Uterus (tissue), 4 donors: ENCODE measurements around the gene ZBTB2. TPM values are rescaled to one million over a fixed set of nuclear protein-coding genes. Genes with fewer than 3 reads are reported as not detected.

Experiments used
- DNase-seq, 2 donors: peaks; one replicate each; pipeline ENCODE4 v3.0.0-alpha.2; 2019 to 2020
- H3K27ac ChIP-seq, 2 donors: fragments of 200-600 bp; sonication (generic); 1 replicate in 1 of 2; 2 replicates in 1 of 2; pipeline ENCODE4 v1.5.1; 2016 to 2018
- H3K27me3 ChIP-seq, 2 donors: fragments of 200-600 bp; sonication (generic); one replicate each; pipeline ENCODE4 v1.5.1; 2018 to 2019; ENCODE audit warnings: control low read depth in 1 of 2
- H3K36me3 ChIP-seq, 2 donors: fragments of 200-600 bp; sonication (generic); one replicate each; pipeline ENCODE4 v1.5.1; 2019; ENCODE audit warnings: control low read depth in 1 of 2
- H3K4me1 ChIP-seq, 2 donors: fragments of 200-600 bp; sonication (generic); one replicate each; pipeline ENCODE4 v1.5.1; 2018 to 2019; ENCODE audit warnings: control low read depth in 1 of 2
- H3K4me3 ChIP-seq, 2 donors: fragments of 200-600 bp; sonication (generic); 1 replicate in 1 of 2; 2 replicates in 1 of 2; pipeline ENCODE4 v1.5.1; 2018 to 2019; ENCODE audit warnings: mild to moderate bottlenecking in 1 of 2
- H3K9me3 ChIP-seq, 2 donors: fragments of 200-600 bp; sonication (generic); one replicate each; pipeline ENCODE4 v1.5.1; 2019; ENCODE audit warnings: control low read depth in 1 of 2
- CTCF ChIP-seq, 4 experiments: fragments of 200-600 bp in 2 of 4; fragments of 450-650 bp in 2 of 4; sonication (generic) in 2 of 4; IDR thresholded peaks; one replicate each; pipeline ENCODE4 v1.5.1; 2016 to 2019; ENCODE audit warnings: antibody characterized with exemption in 4 of 4, mild to moderate bottlenecking in 2 of 4, moderate library complexity in 1 of 4
- POLR2A ChIP-seq, 2 donors: fragments of 450-650 bp; IDR thresholded peaks; one replicate each; pipeline ENCODE4 v1.6.1; 2016; ENCODE audit warnings: antibody characterized with exemption in 2 of 2, mild to moderate bottlenecking in 1 of 2, moderate library complexity in 1 of 2
- intact Hi-C: fragments of 100-400 bp; cut with DNase I; formaldehyde crosslinking; loops from one replicate; pipeline ENCODE4 v1.15.1; 2023; ENCODE audit warnings: low total_unique reads
- total RNA-seq, 4 donors: library from RNA; depleted of rRNA in 3 of 4; stranded (reverse); fragments of >200 nt in 3 of 4; gene quantifications; one replicate each; pipeline versions ENCODE4 v1.1.0 to v1.2.4, GENCODE V29; 2014 to 2023
- donor health status: DM: yes; HTN: yes; CAD: no.

ZBTB2 gene
- total RNA-seq, 4 donors from 2014 or later: 3.6 to 17.5 (median 6.8) TPM

- H3K4me1 ChIP-seq: peaks cover 7 to 10% of the 10 kb centered on the region in 2 donors
- peak overlapping the region; percentile 99 for H3K27ac ChIP-seq
- H3K36me3 ChIP-seq: no peaks in the 10 kb centered on the region
- peak overlapping the region; percentile 89 to 93 for H3K4me3 ChIP-seq
- H3K9me3 ChIP-seq: no peaks in the 10 kb centered on the region
- no peaks in the 10 kb centered on the region for H3K27me3 ChIP-seq
- DNase-seq: no peak
- intact Hi-C loops: loop anchor here (10.0 kb wide), 1 partner anchor 62 kb away; the partner anchor contains the start of gene RMND1
- TF ChIP-seq POLR2A (IDR thresholded peaks at IDR 0.05): no peak
- TF ChIP-seq CTCF (IDR thresholded peaks at IDR 0.05): no peak
Measured at GRCh38 chr6:151392427-151392826, 1.1 kb upstream of the ZBTB2 start.

- intact Hi-C loops: loop anchor here (10.0 kb wide), 1 partner anchor 64 kb away; the partner anchor contains the start of gene RMND1
- no peaks in the 10 kb centered on the region for H3K27me3 ChIP-seq
- H3K36me3 ChIP-seq: no peaks in the 10 kb centered on the region
- H3K27ac ChIP-seq: peak overlapping the region; percentile 99
- TF ChIP-seq POLR2A (IDR thresholded peaks at IDR 0.05): no peak
- peak in 2 of 4 experiments; percentile 4 to 7 for TF ChIP-seq CTCF (IDR thresholded peaks at IDR 0.05)
- H3K9me3 ChIP-seq: no peaks in the 10 kb centered on the region
- peaks cover 7 to 10% of the 10 kb centered on the region in 2 donors for H3K4me1 ChIP-seq
- peak overlapping the region; percentile 89 to 93 for H3K4me3 ChIP-seq
- peak; percentile 77 to 85 for DNase-seq
Measured at GRCh38 chr6:151390851-151391470, 398 bp downstream of the ZBTB2 start.

GRCh38 chr6:151390276-151390850, 996 bp downstream of the ZBTB2 start:
- Histone ChIP-seq H3K9me3 (no peaks in the 10 kb centered on the region), H3K4me1 (peaks cover 6 to 7% of the 10 kb centered on the region in 2 donors), H3K27ac (peak overlapping the region; percentile 99), H3K36me3 (no peaks in the 10 kb centered on the region), H3K4me3 (peak overlapping the region; percentile 89 to 93), H3K27me3 (no peaks in the 10 kb centered on the region)
- DNase-seq: peak; percentile 96 to 98
- intact Hi-C loops: loop anchor here (10.0 kb wide), 1 partner anchor 64 kb away; the partner anchor contains the start of gene RMND1
- TF ChIP-seq CTCF (IDR thresholded peaks at IDR 0.05) (no peak), POLR2A (IDR thresholded peaks at IDR 0.05) (peak; percentile 65 to 84)

- peak; percentile 65 to 80 for DNase-seq
- no peaks in the 10 kb centered on the region for H3K9me3 ChIP-seq
- no peaks in the 10 kb centered on the region for H3K27me3 ChIP-seq
- H3K36me3 ChIP-seq: no peaks in the 10 kb centered on the region
- peaks cover 3 to 7% of the 10 kb centered on the region in 2 donors for H3K4me1 ChIP-seq
- no peak for TF ChIP-seq CTCF (IDR thresholded peaks at IDR 0.05)
- TF ChIP-seq POLR2A (IDR thresholded peaks at IDR 0.05): peak; percentile 55 to 67
- peak overlapping the region; percentile 99 for H3K27ac ChIP-seq
- H3K4me3 ChIP-seq: peak overlapping the region; percentile 89 to 93
- intact Hi-C loops: loop anchor here (10.0 kb wide), 1 partner anchor 65 kb away; the partner anchor contains the start of gene RMND1
Measured at GRCh38 chr6:151389618-151390275, 1.6 kb downstream of the ZBTB2 start.
